ENCODE measurements around the gene PARL.
"Not testable (repeated sequence)": the region's sequence is repeated elsewhere in the genome, so short reads cannot be mapped to it uniquely, and the experiment has no call there.

Gene PARL

GRCh38 chr3:183906234-183906921, 21.7 kb upstream of the PARL start:
- in situ Hi-C loops (cut with MboI; ENCODE audit: low sequenced_read_pairs) = no loop called here

DNA sequence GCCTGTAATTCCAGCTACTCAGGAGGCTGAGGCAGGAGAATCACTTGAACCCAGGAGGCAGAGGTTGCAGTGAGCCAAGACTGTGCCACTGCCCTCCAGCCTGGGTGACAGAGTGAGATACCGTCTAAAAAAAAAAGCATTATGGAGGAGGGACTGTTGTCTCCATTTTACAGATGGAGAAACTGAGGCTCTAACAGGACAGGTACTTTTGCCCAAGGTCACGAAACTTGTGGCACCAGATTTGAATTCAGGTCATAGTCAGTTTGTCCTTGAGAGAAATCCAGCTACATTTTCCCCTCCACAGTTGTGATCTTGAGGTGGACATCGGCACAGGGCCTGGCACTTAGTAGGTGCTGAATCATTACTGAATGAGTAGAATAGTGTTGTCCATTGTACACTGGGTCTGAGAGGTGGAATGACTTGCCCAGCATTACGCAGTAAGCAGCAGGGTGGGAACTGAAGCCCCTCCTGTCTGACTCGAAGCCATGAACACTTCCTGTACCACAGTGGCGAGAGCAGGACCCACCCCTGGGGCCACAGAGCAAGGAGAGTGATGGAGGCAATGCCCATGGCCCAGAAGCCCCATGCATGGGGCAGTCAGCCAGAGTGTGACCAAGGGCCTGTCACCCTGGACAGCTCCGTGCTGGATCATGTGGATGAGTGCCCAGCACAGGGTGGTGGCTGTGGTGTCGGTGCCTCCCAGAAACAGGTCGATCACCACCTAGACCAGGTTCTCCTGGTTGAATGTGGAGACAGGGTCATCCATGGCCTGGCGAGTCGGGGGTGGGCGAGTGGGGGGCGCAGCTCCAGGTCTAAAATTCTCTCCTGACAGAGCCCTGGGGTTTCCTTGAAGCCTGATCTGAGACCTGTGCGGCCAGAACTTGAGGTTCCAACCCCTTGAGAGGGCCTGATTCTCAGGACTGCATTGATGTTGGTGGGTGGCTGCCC, 20.4 kb upstream of the PARL start:
- in situ Hi-C loops (cut with MboI; ENCODE audit: low sequenced_read_pairs) = no loop called here

DNA sequence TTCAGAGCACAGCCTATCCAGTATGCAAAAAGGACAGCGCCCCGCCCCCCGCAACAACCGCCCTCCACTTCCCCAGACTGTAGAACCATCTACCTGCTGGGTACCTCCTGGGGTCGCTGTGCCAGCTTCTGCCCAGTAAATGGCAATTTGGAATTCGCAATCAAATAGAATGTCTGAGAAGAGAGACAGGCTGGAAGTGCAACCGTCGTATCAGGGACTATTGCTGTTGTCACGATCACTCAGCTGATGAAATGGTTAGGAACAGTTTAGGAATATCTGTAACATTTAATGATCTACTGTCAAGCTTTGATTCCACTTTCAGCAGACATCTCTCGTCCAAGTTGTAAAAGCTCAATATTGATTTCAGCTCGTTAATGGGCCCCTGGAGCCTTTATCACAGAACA, 13.3 kb upstream of the PARL start:
- in situ Hi-C loops (cut with MboI; ENCODE audit: low sequenced_read_pairs) = loop anchor here (10.0 kb wide), 1 partner anchor 387 kb away; no protein-coding TSS in a partner anchor

GRCh38 chr3:183897606-183898005, 12.9 kb upstream of the PARL start:
- in situ Hi-C loops (cut with MboI; ENCODE audit: low sequenced_read_pairs) = loop anchor here (10.0 kb wide), 1 partner anchor 387 kb away; no protein-coding TSS in a partner anchor

DNA sequence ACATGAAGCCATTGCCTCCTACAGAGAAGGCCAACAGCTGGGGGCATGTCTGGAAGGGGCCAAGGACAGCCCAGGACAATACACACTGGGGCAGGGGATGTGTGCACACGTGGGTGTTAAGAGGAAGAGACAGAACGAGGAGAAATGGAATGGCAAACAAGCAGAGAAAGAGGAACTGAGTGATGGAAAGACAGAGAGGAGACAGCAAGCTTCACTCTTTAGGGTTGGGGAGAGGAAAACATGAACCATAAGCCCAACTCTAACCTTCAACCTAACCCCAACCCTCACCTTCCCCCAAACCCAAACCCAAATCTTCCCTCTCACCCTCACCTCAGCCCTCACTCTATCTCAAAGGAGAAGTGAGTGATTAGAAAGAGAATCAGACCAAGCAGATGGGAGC, 11.9 kb upstream of the PARL start:
- in situ Hi-C loops (cut with MboI; ENCODE audit: low sequenced_read_pairs) = loop anchor here (10.0 kb wide), 1 partner anchor 388 kb away; no protein-coding TSS in a partner anchor

GRCh38 chr3:183896184-183896583, 11.5 kb upstream of the PARL start:
- in situ Hi-C loops (cut with MboI; ENCODE audit: low sequenced_read_pairs) = loop anchor here (10.0 kb wide), 1 partner anchor 389 kb away; no protein-coding TSS in a partner anchor

GRCh38 chr3:183895774-183896173, 11.1 kb upstream of the PARL start:
- in situ Hi-C loops (cut with MboI; ENCODE audit: low sequenced_read_pairs) = loop anchor here (10.0 kb wide), 1 partner anchor 389 kb away; no protein-coding TSS in a partner anchor

DNA sequence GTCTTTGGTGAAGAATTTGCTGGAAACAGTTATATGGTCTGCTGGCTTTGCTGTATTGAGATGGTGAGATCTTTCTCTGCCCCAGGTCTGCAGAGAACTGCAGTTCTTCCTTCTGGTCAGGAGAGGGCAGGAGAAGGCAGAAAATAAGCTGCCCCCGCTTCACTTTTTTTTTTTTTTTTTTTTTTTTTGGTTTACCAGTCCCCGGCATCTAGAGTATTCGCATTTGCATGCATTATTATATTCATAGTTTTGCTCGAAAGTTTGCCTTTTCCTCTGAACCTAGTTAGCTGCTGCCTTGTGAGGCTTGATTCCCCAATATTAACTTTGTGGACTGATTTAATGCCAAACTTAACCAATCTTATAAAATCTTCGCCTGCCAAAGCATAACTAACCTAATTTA, 10.6 kb upstream of the PARL start:
- in situ Hi-C loops (cut with MboI; ENCODE audit: low sequenced_read_pairs) = loop anchor here (10.0 kb wide), 1 partner anchor 390 kb away; no protein-coding TSS in a partner anchor

GRCh38 chr3:183892610-183893214, 8.0 kb upstream of the PARL start:
- in situ Hi-C loops (cut with MboI; ENCODE audit: low sequenced_read_pairs) = loop anchor here (10.0 kb wide), 1 partner anchor 392 kb away; no protein-coding TSS in a partner anchor

DNA sequence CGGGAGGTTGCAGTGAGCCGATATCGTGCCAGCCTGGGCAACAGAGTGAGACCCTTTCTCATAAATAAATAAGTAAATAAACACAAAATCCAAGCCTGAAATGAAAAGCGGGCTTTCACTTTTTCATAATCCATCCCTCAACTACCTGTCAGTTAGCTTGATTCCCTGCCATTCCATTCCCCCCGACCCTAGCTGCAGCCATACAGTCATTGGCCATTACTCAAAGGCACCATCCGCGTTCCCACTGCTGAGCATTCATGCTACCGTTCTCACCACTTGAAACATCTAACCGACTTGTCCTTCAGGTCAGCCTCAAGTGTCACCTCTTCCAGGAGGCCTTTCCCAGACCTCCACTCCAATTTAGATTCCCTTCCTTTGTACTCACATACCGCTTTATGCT, 1.1 kb upstream of the PARL start:
- in situ Hi-C loops (cut with MboI; ENCODE audit: low sequenced_read_pairs) = no loop called here

- in situ Hi-C loops (cut with MboI; ENCODE audit: low sequenced_read_pairs) = no loop called here
Measured at GRCh38 chr3:183884097-183884426, 618 bp downstream of the PARL start.

GRCh38 chr3:183883291-183884096, 1.2 kb downstream of the PARL start:
- in situ Hi-C loops (cut with MboI; ENCODE audit: low sequenced_read_pairs) = no loop called here

- in situ Hi-C loops (cut with MboI; ENCODE audit: low sequenced_read_pairs) = no loop called here
Measured at GRCh38 chr3:183880121-183880520, 4.6 kb downstream of the PARL start.

GRCh38 chr3:183879243-183879642, 5.4 kb downstream of the PARL start:
- in situ Hi-C loops (cut with MboI; ENCODE audit: low sequenced_read_pairs) = no loop called here

- in situ Hi-C loops (cut with MboI; ENCODE audit: low sequenced_read_pairs) = no loop called here
Measured at GRCh38 chr3:183878071-183878470, 6.6 kb downstream of the PARL start.

DNA sequence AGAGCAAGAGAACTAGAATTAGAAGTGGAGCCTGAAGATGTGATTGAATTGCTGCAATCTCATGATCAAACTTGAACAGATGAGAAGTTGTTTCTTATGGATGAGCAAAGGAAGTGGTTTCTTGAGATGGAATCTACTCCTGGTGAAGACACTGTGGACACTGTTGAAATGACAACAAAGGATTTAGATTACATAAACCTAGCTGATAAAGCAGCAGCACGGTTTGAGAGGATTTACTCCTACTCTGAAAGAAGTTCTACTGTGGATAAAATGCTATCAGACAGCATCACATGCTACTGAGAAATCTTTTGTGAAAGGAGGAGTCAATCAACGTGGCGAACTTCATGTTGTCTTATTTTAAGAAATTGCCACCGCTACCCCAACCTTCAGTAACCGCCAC, 7.5 kb downstream of the PARL start:
- in situ Hi-C loops (cut with MboI; ENCODE audit: low sequenced_read_pairs) = not testable (repeated sequence)

- in situ Hi-C loops (cut with MboI; ENCODE audit: low sequenced_read_pairs) = no loop called here
Measured at GRCh38 chr3:183875411-183875810, 9.3 kb downstream of the PARL start.

DNA sequence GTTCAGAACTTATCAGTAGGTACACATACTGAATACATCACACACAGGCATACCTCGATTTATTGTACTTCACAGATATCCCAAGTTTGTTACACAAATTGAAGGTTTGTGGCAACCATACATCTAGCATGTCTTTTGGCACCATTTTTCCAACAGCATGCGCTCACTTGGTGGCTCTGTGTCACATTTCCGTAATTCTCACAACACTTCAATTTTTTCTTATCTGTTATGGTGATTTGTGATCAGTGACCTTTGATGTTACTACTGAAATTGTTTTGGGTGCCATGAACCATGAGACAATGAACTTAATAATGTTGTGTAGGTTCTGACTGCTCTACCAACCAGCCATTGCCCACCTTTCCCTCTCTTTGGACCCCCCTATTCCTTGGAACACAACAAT, 10.8 kb downstream of the PARL start:
- in situ Hi-C loops (cut with MboI; ENCODE audit: low sequenced_read_pairs) = no loop called here

DNA sequence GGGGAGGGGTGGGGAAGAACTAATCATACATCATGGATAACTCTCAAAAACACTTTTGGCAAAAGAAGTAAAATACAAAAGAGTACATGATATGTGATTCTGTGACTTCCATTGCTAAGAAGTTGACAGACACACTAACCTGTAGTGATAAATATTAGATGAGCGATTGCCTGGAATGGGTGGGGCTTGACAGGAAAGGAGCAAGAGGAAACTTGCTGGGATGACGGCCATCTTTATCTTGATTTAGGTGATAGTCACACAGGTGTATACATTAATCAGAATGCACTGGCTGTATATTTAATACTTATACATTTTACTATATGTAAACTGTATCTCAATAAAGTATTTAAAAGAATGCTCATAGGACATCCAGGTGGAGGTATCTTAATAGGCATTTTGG, 13.1 kb downstream of the PARL start:
- in situ Hi-C loops (cut with MboI; ENCODE audit: low sequenced_read_pairs) = no loop called here

DNA sequence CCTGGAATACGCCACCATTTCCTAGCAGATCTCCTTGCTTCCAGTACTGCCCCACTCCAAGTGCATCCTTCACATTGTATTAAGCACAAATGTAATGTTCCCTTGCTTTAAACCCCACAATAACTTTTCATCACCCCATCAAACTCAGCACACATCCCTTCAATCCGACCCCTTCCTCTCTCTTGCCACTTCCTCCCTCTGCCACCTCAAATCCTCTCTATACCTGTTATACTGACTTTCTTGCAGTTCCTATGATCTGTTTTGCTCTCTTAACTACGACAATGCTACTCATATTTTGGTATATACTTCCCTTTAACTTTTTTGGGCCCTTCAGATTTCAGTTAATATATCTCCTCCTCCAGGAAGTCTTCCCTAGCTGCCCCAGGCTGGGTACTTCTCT, 14.1 kb downstream of the PARL start:
- in situ Hi-C loops (cut with MboI; ENCODE audit: low sequenced_read_pairs) = no loop called here

GRCh38 chr3:183868796-183869195, 15.9 kb downstream of the PARL start:
- in situ Hi-C loops (cut with MboI; ENCODE audit: low sequenced_read_pairs) = no loop called here

Data from HL-60/S4 treated with phorbol 12-myristate 13-acetate at 8.2 ng/mL for 4 days and 3 days (cell line).